ENCODE measurements around the gene GNG7. TPM values are rescaled to one million over a fixed set of nuclear protein-coding genes. Genes with fewer than 3 reads are reported as not detected.

Gene GNG7
- total and polyA plus RNA-seq, 8 donors, result 4.0 to 8.8 (median 6.0) TPM

DNA sequence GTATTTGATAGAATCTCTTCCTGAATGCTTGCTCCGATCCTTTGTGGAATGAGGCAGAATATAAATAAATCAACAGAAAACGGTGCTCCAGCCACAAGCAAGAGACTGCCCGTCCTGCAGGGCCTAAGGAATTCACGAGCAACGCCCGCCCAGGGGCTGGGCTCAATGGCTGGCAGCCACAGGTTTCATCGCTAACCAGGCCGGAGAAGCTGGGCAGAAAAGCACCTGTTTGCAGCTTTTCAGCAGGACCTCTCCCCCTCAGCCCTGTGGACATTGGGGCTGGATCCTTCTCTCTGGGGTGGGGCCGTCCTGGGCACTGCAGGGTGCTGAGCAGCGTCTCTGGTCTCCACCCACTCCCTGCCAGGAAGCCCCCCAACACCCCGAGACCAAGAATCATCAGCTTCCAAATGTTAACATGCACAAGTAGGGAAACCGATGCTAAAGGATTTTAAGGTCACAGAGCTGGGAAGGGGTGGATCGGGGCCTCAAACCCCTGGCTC lies 124.1 kb downstream of the GNG7 start:
- Histone ChIP-seq H3K36me3 (no peaks in the 10 kb centered on the region), H3K27ac (peak overlapping the region in 3 of 4 donors; percentile 37 to 73 (median 69)), H3K4me1 (peaks cover 7 to 32% (median 11%) of the 10 kb centered on the region in 3 donors), H3K27me3 (no peaks in the 10 kb centered on the region), H3K9me3 (no peaks in the 10 kb centered on the region), H3K4me3 (peak overlapping the region in 2 of 4 donors; percentile 40 to 53)
- intact Hi-C loops (cut with DNase I), result loop anchor here in 1 of 3 donors (5.0 kb wide), 1 partner anchor 81 kb away; no protein-coding TSS in a partner anchor
- DNase-seq, result peak in 3 of 6 donors; percentile 41 to 66 (median 45)
- no peak for FAIRE-seq
- 31 to 35% methylated on average over 13 of the region's 13 CpGs for WGBS, 2 donors
- ATAC-seq, result peak; percentile 11 to 21 (median 20)
- TF ChIP-seq, protein P1, sequence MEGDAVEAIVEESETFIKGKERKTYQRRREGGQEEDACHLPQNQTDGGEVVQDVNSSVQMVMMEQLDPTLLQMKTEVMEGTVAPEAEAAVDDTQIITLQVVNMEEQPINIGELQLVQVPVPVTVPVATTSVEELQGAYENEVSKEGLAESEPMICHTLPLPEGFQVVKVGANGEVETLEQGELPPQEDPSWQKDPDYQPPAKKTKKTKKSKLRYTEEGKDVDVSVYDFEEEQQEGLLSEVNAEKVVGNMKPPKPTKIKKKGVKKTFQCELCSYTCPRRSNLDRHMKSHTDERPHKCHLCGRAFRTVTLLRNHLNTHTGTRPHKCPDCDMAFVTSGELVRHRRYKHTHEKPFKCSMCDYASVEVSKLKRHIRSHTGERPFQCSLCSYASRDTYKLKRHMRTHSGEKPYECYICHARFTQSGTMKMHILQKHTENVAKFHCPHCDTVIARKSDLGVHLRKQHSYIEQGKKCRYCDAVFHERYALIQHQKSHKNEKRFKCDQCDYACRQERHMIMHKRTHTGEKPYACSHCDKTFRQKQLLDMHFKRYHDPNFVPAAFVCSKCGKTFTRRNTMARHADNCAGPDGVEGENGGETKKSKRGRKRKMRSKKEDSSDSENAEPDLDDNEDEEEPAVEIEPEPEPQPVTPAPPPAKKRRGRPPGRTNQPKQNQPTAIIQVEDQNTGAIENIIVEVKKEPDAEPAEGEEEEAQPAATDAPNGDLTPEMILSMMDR (IDR thresholded peaks at IDR 0.05), result no peak

DNA sequence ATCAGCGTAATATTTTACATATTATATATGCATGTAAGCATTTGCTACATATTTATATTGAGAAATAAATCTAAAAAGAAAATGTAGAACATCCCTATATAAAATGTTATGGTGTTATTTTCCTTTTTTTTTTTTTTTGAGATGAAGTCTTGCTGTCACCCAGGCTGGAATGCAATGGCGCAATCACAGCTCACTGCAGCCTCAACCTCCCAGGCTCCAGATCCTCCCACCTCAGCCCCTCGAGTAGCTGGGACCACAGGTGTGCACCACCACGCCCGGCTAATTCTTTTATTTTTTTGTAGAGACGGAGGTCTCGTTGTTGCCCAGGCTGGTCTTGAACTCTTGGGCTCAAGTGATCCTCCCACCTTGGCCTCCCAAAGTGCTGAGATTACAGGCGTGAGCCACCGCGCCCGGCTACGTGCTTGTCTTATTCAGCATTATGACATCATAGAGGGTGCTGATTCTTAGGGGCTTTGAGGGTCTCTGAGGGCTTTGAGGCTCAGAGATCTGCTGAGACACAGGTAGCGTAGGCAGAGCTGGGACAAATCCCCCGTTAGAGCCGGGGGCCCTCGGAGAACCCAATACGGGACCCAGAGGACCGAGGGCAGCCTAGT lies 124.7 kb downstream of the GNG7 start:
- intact Hi-C loops (cut with DNase I), result loop anchor here in 1 of 3 donors (5.0 kb wide), 1 partner anchor 81 kb away; no protein-coding TSS in a partner anchor
- Histone ChIP-seq H3K4me1 (peaks cover 7 to 32% (median 11%) of the 10 kb centered on the region in 3 donors), H3K27ac (peak overlapping the region in 3 of 4 donors; percentile 13 to 73 (median 69)), H3K9me3 (no peaks in the 10 kb centered on the region), H3K36me3 (no peaks in the 10 kb centered on the region), H3K4me3 (no peak overlapping the region), H3K27me3 (no peaks in the 10 kb centered on the region)
- DNase-seq, result peak in 3 of 6 donors; percentile 25 to 47 (median 27)
- no peak for FAIRE-seq
- no peak for ATAC-seq
- WGBS, 2 donors, result 86 to 94% methylated on average over 18 of the region's 18 CpGs
- TF ChIP-seq, protein P1 (IDR thresholded peaks at IDR 0.05), result no peak

DNA sequence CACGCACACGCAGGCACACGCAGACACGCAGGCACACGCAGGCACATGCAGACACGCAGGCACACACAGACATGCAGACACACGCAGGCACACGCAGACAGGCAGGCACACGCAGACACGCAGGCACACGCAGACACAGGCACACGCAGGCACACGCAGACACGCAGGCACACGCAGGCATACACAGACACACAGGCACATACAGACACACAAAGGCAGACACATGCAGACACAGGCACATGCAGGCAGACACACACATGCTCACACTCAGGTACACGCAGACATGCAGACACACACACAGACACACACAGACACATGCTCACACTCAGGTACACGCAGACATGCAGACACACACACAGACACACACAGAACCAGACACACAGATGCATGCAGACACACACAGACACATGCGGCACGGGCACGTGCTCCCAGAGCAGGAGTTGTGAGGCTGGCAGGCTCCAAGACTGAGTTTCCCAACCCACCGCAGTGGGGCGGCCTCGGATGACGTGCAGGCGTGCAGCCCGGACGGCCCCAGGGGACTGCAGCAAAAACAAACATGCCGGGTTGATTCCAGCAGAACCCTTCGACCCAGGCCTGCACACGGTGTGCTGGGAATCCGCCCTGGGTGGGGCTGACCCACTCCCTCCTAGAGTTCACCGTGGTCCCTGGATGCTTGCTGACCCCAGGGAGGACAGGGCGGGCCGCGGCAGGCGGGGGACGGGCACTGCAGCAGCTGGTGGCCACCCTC lies 126.6 kb downstream of the GNG7 start:
- H3K36me3 ChIP-seq, result no peaks in the 10 kb centered on the region
- intact Hi-C loops (cut with DNase I), result loop anchor here in 1 of 3 donors (5.0 kb wide), 1 partner anchor 79 kb away; no protein-coding TSS in a partner anchor
- peaks cover 7 to 32% (median 11%) of the 10 kb centered on the region in 3 donors for H3K4me1 ChIP-seq
- H3K27ac ChIP-seq, result peak overlapping the region in 1 of 4 donors; percentile 35
- FAIRE-seq (no peak), ATAC-seq (peak in 1 of 4 donors; percentile 3), DNase-seq (peak in 3 of 6 donors; percentile 51 to 67 (median 62))
- H3K27me3 ChIP-seq, result no peaks in the 10 kb centered on the region
- no peaks in the 10 kb centered on the region for H3K9me3 ChIP-seq
- TF ChIP-seq, protein P1 (IDR thresholded peaks at IDR 0.05), result no peak
- no peak overlapping the region for H3K4me3 ChIP-seq
- WGBS, 2 donors, result 85 to 89% methylated on average over 37 of the region's 37 CpGs

DNA sequence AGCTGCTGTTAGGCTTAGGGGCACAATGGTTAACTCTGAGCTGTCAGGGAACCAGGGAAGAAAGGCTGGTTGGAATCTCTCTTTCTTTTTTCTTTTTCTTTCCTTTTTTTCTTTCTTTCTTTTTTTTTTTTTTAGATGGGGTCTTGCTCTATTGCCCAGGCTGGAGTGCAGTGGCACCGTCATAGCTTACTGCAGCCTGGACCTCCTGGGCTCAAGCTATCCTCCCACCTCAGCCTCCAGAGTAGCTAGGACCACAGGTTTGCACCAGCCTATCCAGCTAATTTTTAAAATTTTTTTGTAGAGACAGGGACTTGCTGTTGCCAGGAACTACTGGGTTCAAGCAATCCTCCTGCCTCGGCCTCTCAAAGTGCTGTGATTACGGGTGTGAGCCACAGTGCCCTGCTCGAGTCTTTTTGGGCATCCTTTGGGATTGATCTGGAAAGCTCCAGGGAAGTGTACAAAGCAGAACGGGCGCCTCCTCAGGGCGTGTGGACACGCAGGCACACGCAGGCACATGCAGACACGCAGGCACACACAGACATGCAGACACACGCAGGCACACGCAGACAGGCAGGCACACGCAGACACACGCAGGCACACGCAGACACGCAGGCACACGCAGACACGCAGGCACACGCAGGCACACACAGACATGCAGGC lies 127.4 kb downstream of the GNG7 start:
- Histone ChIP-seq H3K36me3 (no peaks in the 10 kb centered on the region), H3K4me3 (no peak overlapping the region), H3K9me3 (no peaks in the 10 kb centered on the region), H3K4me1 (peaks cover 7 to 32% (median 11%) of the 10 kb centered on the region in 3 donors), H3K27me3 (no peaks in the 10 kb centered on the region), H3K27ac (no peak overlapping the region)
- no peak for ATAC-seq
- DNase-seq, result peak in 1 of 6 donors; percentile 13
- intact Hi-C loops (cut with DNase I), result loop anchor here in 1 of 3 donors (5.0 kb wide), 1 partner anchor 78 kb away; no protein-coding TSS in a partner anchor
- whole genome bisulfite sequencing, 2 donors, result 90 to 91% methylated on average over 19 of the region's 19 CpGs
- TF ChIP-seq, protein P1 (IDR thresholded peaks at IDR 0.05), result no peak
- FAIRE-seq, result no peak

All from pancreas (tissue), 10 donors.